Neuronal stem cell (in vitro differentiated cells): ENCODE data around the gene CCDC71L.

Experiments used
- DNase-seq: peaks from one replicate; pipeline ENCODE4 v3.0.0-alpha.2; 2013; ENCODE audit warnings: low spot score
- H2AFZ ChIP-seq: one replicate; pipeline ENCODE4 v1.6.1; 2013; ENCODE audit warnings: mild to moderate bottlenecking, low read length, inconsistent platforms
- H2AK5ac ChIP-seq: 2 replicates; pipeline ENCODE4 v1.6.1; 2013; ENCODE audit warnings: low read depth, mild to moderate bottlenecking, inconsistent platforms, low read length, moderate library complexity, mixed read lengths
- H2BK120ac ChIP-seq: 2 replicates; pipeline ENCODE4 v1.6.1; 2013; ENCODE audit warnings: low read depth, mild to moderate bottlenecking, inconsistent platforms, low read length, moderate library complexity, mixed read lengths
- H2BK12ac ChIP-seq: one replicate; pipeline ENCODE4 v1.6.1; 2013; ENCODE audit warnings: low read length, inconsistent platforms
- H2BK15ac ChIP-seq: 2 replicates; pipeline ENCODE4 v1.6.1; 2013; ENCODE audit warnings: mild to moderate bottlenecking, low read length, inconsistent platforms, mixed read lengths
- H2BK5ac ChIP-seq: one replicate; pipeline ENCODE4 v1.6.1; 2013; ENCODE audit warnings: inconsistent platforms, mild to moderate bottlenecking, low read length, moderate library complexity
- H3K14ac ChIP-seq: one replicate; pipeline ENCODE4 v1.6.1; 2013; ENCODE audit warnings: low read length, inconsistent platforms
- H3K18ac ChIP-seq: 2 replicates; pipeline ENCODE4 v1.6.1; 2013; ENCODE audit warnings: low read length, inconsistent platforms
- H3K23ac ChIP-seq: 2 replicates; pipeline ENCODE4 v1.6.1; 2013; ENCODE audit warnings: low read depth, mild to moderate bottlenecking, mixed read lengths, low read length, inconsistent platforms; ENCODE audit not compliant: poor library complexity
- H3K27ac ChIP-seq: replicated peaks from 3 replicates; pipeline ENCODE4 v1.5.1; 2013; ENCODE audit warnings: low read length, inconsistent platforms
- H3K27me3 ChIP-seq, 3 experiments: 2 replicates each; pipeline ENCODE4 v1.6.1; 2013; ENCODE audit warnings: low read length in 3 of 3, mild to moderate bottlenecking in 2 of 3, inconsistent platforms in 1 of 3, low read depth in 1 of 3, mixed read lengths in 1 of 3, moderate library complexity in 1 of 3; ENCODE audit not compliant: control insufficient read depth in 3 of 3, insufficient read depth in 3 of 3
- H3K36me3 ChIP-seq, 2 donors: replicated peaks in 1 of 2; 2 replicates each; pipeline ENCODE4 v1.6.1; 2013; ENCODE audit warnings: low read length in 2 of 2; ENCODE audit not compliant: control insufficient read depth in 2 of 2, insufficient read depth in 2 of 2
- H3K4ac ChIP-seq: 2 replicates; pipeline ENCODE4 v1.6.1; 2013; ENCODE audit warnings: inconsistent platforms, mild to moderate bottlenecking, low read length, moderate library complexity
- H3K4me1 ChIP-seq, 2 donors: 1 replicate in 1 of 2; 2 replicates in 1 of 2; pipeline ENCODE4 v1.6.1; 2013; ENCODE audit warnings: low read length in 2 of 2, low read depth in 1 of 2; ENCODE audit not compliant: control insufficient read depth in 2 of 2, insufficient read depth in 1 of 2
- H3K4me2 ChIP-seq: one replicate; pipeline ENCODE4 v1.6.1; 2013; ENCODE audit warnings: mild to moderate bottlenecking, low read length, inconsistent platforms; ENCODE audit not compliant: insufficient read depth, poor library complexity, severe bottlenecking
- H3K4me3 ChIP-seq, 2 donors: 2 replicates each; pipeline ENCODE4 v1.5.1; 2013; ENCODE audit warnings: low read length in 2 of 2, mild to moderate bottlenecking in 2 of 2, inconsistent platforms in 1 of 2, moderate library complexity in 1 of 2
- H3K79me1 ChIP-seq: one replicate; pipeline ENCODE4 v1.6.1; 2013; ENCODE audit warnings: low read depth, mild to moderate bottlenecking, inconsistent platforms, low read length, moderate library complexity
- H3K9ac ChIP-seq: one replicate; pipeline ENCODE4 v1.6.1; 2013; ENCODE audit warnings: mild to moderate bottlenecking, low read depth, low read length, inconsistent platforms; ENCODE audit not compliant: poor library complexity
- H3K9me3 ChIP-seq, 2 donors: replicated peaks in 1 of 2; 2 replicates each; pipeline versions ENCODE3 to v1.6.1; 2013; ENCODE audit warnings: low read length in 2 of 2, mild to moderate bottlenecking in 2 of 2, inconsistent platforms in 1 of 2, low read depth in 1 of 2, mixed read lengths in 1 of 2, moderate library complexity in 1 of 2; ENCODE audit not compliant: control insufficient read depth in 2 of 2, insufficient read depth in 1 of 2
- H4K8ac ChIP-seq: one replicate; pipeline ENCODE4 v1.6.1; 2013; ENCODE audit warnings: low read depth, mild to moderate bottlenecking, inconsistent platforms, low read length, moderate library complexity
- H4K91ac ChIP-seq: one replicate; pipeline ENCODE4 v1.6.1; 2013; ENCODE audit warnings: low read length, low read depth, mild to moderate bottlenecking, inconsistent platforms; ENCODE audit not compliant: poor library complexity
- WGBS, 2 donors: extraction: QIAGEN DNeasy Blood & Tissue Kit; methylation state at CpG; one replicate each; pipeline ENCODE4 v1.1.7; 2013; ENCODE audit warnings: missing lambda C conversion rate in 2 of 2, mixed read lengths in 1 of 2; ENCODE audit not compliant: insufficient read length in 2 of 2, insufficient replicate concordance in 1 of 2; ENCODE audit errors: extremely low coverage in 2 of 2; 5-methylcytosine and 5-hydroxymethylcytosine counted together

CCDC71L gene

GRCh38 chr7:106610996-106611886, 49.7 kb downstream of the CCDC71L start:
- H3K4me3 ChIP-seq = no peak overlapping the region
- H2AFZ ChIP-seq = peak overlapping the region; percentile 60
- no peak overlapping the region for H3K14ac ChIP-seq
- no CpG with 5 or more reads among the region's 6 CpGs for WGBS, 2 donors
- H4K8ac ChIP-seq = no peak overlapping the region
- H3K4me2 ChIP-seq = no peak overlapping the region
- no peak overlapping the region for H2BK120ac ChIP-seq
- H2BK5ac ChIP-seq = no peak overlapping the region
- H3K9me3 ChIP-seq = peaks cover 0 to 3% of the 10 kb centered on the region in 2 donors
- H2AK5ac ChIP-seq = no peak overlapping the region
- no peaks in the 10 kb centered on the region for H3K36me3 ChIP-seq
- no peak overlapping the region for H3K23ac ChIP-seq
- no peak overlapping the region for H3K27ac ChIP-seq
- no peak overlapping the region for H2BK15ac ChIP-seq
- H3K27me3 ChIP-seq = no peaks in the 10 kb centered on the region
- no peak overlapping the region for H3K18ac ChIP-seq
- DNase-seq = no peak
- no peak overlapping the region for H4K91ac ChIP-seq
- no peak overlapping the region for H2BK12ac ChIP-seq
- H3K4ac ChIP-seq = no peak overlapping the region
- no peak overlapping the region for H3K9ac ChIP-seq
- H3K4me1 ChIP-seq = no peaks in the 10 kb centered on the region
- H3K79me1 ChIP-seq = no peaks in the 10 kb centered on the region

GRCh38 chr7:106609416-106609815, 51.5 kb downstream of the CCDC71L start:
- no peak for DNase-seq
- Histone ChIP-seq H2AK5ac (no peak overlapping the region), H3K4ac (no peak overlapping the region), H3K18ac (no peak overlapping the region), H4K91ac (no peak overlapping the region), H3K4me3 (no peak overlapping the region), H3K27ac (no peak overlapping the region), H3K14ac (no peak overlapping the region), H3K4me2 (no peak overlapping the region), H2AFZ (peak overlapping the region; percentile 54), H3K9me3 (peaks cover 0 to 3% of the 10 kb centered on the region in 2 donors), H2BK12ac (no peak overlapping the region), H3K23ac (no peak overlapping the region), H2BK120ac (no peak overlapping the region), H2BK15ac (no peak overlapping the region), H2BK5ac (no peak overlapping the region), H4K8ac (no peak overlapping the region), H3K4me1 (no peaks in the 10 kb centered on the region), H3K36me3 (no peaks in the 10 kb centered on the region), H3K9ac (no peak overlapping the region), H3K27me3 (peaks cover 0 to 2% (median 0%) of the 10 kb centered on the region in 3 experiments), H3K79me1 (no peaks in the 10 kb centered on the region)
- no CpG with 5 or more reads among the region's 5 CpGs for WGBS, 2 donors

GRCh38 chr7:106608661-106609060, 52.3 kb downstream of the CCDC71L start:
- peaks cover 0 to 3% (median 0%) of the 10 kb centered on the region in 3 experiments for H3K27me3 ChIP-seq
- H4K8ac ChIP-seq = no peak overlapping the region
- H3K23ac ChIP-seq = no peak overlapping the region
- no peak overlapping the region for H2BK120ac ChIP-seq
- no peak overlapping the region for H2BK15ac ChIP-seq
- H3K4me1 ChIP-seq = no peaks in the 10 kb centered on the region
- no peak overlapping the region for H3K9ac ChIP-seq
- no peak overlapping the region for H3K4me2 ChIP-seq
- H2BK12ac ChIP-seq = no peak overlapping the region
- DNase-seq = no peak
- H2AK5ac ChIP-seq = no peak overlapping the region
- WGBS, 2 donors = no CpG with 5 or more reads among the region's 1 CpG
- H3K27ac ChIP-seq = no peak overlapping the region
- H3K9me3 ChIP-seq = peaks cover 0 to 3% of the 10 kb centered on the region in 2 donors
- H4K91ac ChIP-seq = no peak overlapping the region
- no peak overlapping the region for H3K4me3 ChIP-seq
- no peaks in the 10 kb centered on the region for H3K36me3 ChIP-seq
- H3K18ac ChIP-seq = no peak overlapping the region
- no peak overlapping the region for H2AFZ ChIP-seq
- no peak overlapping the region for H3K14ac ChIP-seq
- no peaks in the 10 kb centered on the region for H3K79me1 ChIP-seq
- no peak overlapping the region for H2BK5ac ChIP-seq
- H3K4ac ChIP-seq = no peak overlapping the region
